GM12891 (cell line): ENCODE results near the gene SSR2.

Source experiments
- PAX5 ChIP-seq: IDR thresholded peaks from 2 replicates; pipeline ENCODE4 v1.6.1; 2011; ENCODE audit warnings: low read length, moderate library complexity, mild to moderate bottlenecking; ENCODE audit not compliant: insufficient read depth, severe bottlenecking
- POLR2A ChIP-seq: IDR thresholded peaks from 2 replicates; pipeline ENCODE4 v1.6.1; 2011; ENCODE audit warnings: low read depth, low read length, control low read depth
- POLR2AphosphoS5 ChIP-seq: IDR thresholded peaks from 2 replicates; pipeline ENCODE4 v1.6.1; 2011; ENCODE audit warnings: low read depth, low read length, control low read depth
- SPI1 ChIP-seq: IDR thresholded peaks from 2 replicates; pipeline ENCODE4 v1.6.1; 2011; ENCODE audit warnings: low read depth, low read length, control low read depth
- TAF1 ChIP-seq: IDR thresholded peaks from 2 replicates; pipeline ENCODE4 v1.6.1; 2011; ENCODE audit warnings: low read depth, low read length, control low read depth

DNA sequence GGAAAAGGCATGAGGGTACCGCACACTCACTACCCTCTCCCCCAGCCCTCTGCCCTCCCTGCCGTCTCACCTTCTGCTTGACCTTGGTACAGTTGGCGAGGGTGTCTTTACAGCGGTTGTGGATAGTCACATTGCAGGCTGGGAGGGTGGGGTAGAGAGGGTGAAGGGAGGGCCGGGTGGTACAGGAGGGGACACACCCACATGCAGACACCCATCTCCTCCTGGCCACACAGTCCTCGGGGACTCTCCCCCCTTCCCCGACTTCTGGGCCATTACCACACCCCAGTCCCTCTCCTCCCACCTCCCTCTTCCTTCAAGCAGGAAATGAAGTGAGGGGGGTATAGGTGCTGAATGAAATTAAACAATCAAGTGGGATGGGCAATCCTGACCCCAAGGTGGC is 54.0 kb downstream of the SSR2 start:
- TF ChIP-seq POLR2AphosphoS5 (no peak), POLR2A (no peak), TAF1 (no peak), SPI1 (no peak), PAX5 (no peak)
